ENCODE results near the gene IQSEC1. TPM values are rescaled to one million over a fixed set of nuclear protein-coding genes. Genes with fewer than 3 reads are reported as not detected.
A peak's percentile ranks its signal among the peaks of the same experiment; 100 is the strongest.

Gene IQSEC1
- total and polyA plus RNA-seq, 8 donors: 24.9 to 57.0 (median 34.2) TPM

GRCh38 chr3:13114811-13115575 is 41.8 kb upstream of the IQSEC1 start:
- no peak overlapping the region for H3K4me3 ChIP-seq
- no peaks in the 10 kb centered on the region for H3K4me1 ChIP-seq
- intact Hi-C loops (cut with DNase I): no loop called here
- no peaks in the 10 kb centered on the region for H3K9me3 ChIP-seq
- DNase-seq: peak in 1 of 4 donors; percentile 68
- H3K36me3 ChIP-seq: no peaks in the 10 kb centered on the region
- no peak for ATAC-seq
- H3K27ac ChIP-seq: no peak overlapping the region
- peaks cover 0 to 39% of the 10 kb centered on the region in 2 donors for H3K27me3 ChIP-seq
- TF ChIP-seq CTCF (IDR thresholded peaks at IDR 0.05): no peak

GRCh38 chr3:13113346-13114330 is 40.4 kb upstream of the IQSEC1 start:
- intact Hi-C loops (cut with DNase I): no loop called here
- DNase-seq (peak in 1 of 4 donors; percentile 70), ATAC-seq (no peak)
- H3K9me3 ChIP-seq: no peaks in the 10 kb centered on the region
- peaks cover 0 to 35% of the 10 kb centered on the region in 2 donors for H3K27me3 ChIP-seq
- no peak for TF ChIP-seq CTCF (IDR thresholded peaks at IDR 0.05)
- no peaks in the 10 kb centered on the region for H3K36me3 ChIP-seq
- H3K27ac ChIP-seq: no peak overlapping the region
- no peaks in the 10 kb centered on the region for H3K4me1 ChIP-seq
- H3K4me3 ChIP-seq: no peak overlapping the region

GRCh38 chr3:13112521-13113345 is 39.5 kb upstream of the IQSEC1 start:
- no peak overlapping the region for H3K4me3 ChIP-seq
- H3K36me3 ChIP-seq: no peaks in the 10 kb centered on the region
- intact Hi-C loops (cut with DNase I): no loop called here
- H3K9me3 ChIP-seq: no peaks in the 10 kb centered on the region
- no peak for ATAC-seq
- H3K27me3 ChIP-seq: peaks cover 0 to 35% of the 10 kb centered on the region in 2 donors
- DNase-seq: peak in 2 of 4 donors; percentile 18 to 39
- H3K27ac ChIP-seq: no peak overlapping the region
- TF ChIP-seq CTCF (IDR thresholded peaks at IDR 0.05): no peak
- H3K4me1 ChIP-seq: no peaks in the 10 kb centered on the region

- H3K27ac ChIP-seq: no peak overlapping the region
- H3K36me3 ChIP-seq: no peaks in the 10 kb centered on the region
- H3K4me1 ChIP-seq: no peaks in the 10 kb centered on the region
- DNase-seq: peak in 3 of 4 donors; percentile 8 to 79 (median 65)
- H3K27me3 ChIP-seq: peaks cover 0 to 35% of the 10 kb centered on the region in 2 donors
- H3K9me3 ChIP-seq: no peaks in the 10 kb centered on the region
- intact Hi-C loops (cut with DNase I): no loop called here
- peak; percentile 82 for ATAC-seq
- no peak for TF ChIP-seq CTCF (IDR thresholded peaks at IDR 0.05)
- H3K4me3 ChIP-seq: no peak overlapping the region
Measured at GRCh38 chr3:13111873-13112520, 38.8 kb upstream of the IQSEC1 start.
